Colonic mucosa (tissue), 4 donors: Measurements from ENCODE around the gene TMPRSS2. TPM values are rescaled to one million over a fixed set of nuclear protein-coding genes. Genes with fewer than 3 reads are reported as not detected.

ENCODE experiments used
- DNase-seq: peaks from one replicate; pipeline ENCODE4 v3.0.0-alpha.2; 2020
- H3K27ac ChIP-seq: fragments of 200-600 bp; one replicate; pipeline ENCODE4 v1.8.0; 2021
- H3K27me3 ChIP-seq: fragments of 200-600 bp; one replicate; pipeline ENCODE4 v1.8.0; 2021
- H3K36me3 ChIP-seq: fragments of 200-600 bp; one replicate; pipeline ENCODE4 v1.8.0; 2021
- H3K4me1 ChIP-seq: fragments of 200-600 bp; one replicate; pipeline ENCODE4 v1.8.0; 2021; ENCODE audit warnings: mild to moderate bottlenecking
- H3K4me3 ChIP-seq: fragments of 200-600 bp; one replicate; pipeline ENCODE4 v1.8.0; 2021
- H3K9ac ChIP-seq, 2 donors: one replicate each; pipeline ENCODE4 v1.7.0; 2013; ENCODE audit warnings: control low read depth in 2 of 2, low read depth in 2 of 2, low read length in 2 of 2
- H3K9me3 ChIP-seq: fragments of 200-600 bp; one replicate; pipeline ENCODE4 v1.8.0; 2021
- intact Hi-C: fragments of 100-400 bp; cut with DNase I; formaldehyde crosslinking; loops from one replicate; pipeline ENCODE4 v1.14.1; 2022
- total RNA-seq, 2 donors: library from RNA; stranded (reverse); fragmentation: NEBNext Ultra II Directional in 1 of 2; extraction: Animal tissue kit (Norgen Biotek cat#: 25700) in 1 of 2; gene quantifications; one replicate each; pipeline ENCODE4 v1.2.1, GENCODE V29; 2021
- TF ChIP-seq, protein P1 (sequence below): fragments of 200-600 bp; IDR thresholded peaks from one replicate; pipeline ENCODE4 v1.8.0; 2022; ENCODE audit warnings: antibody characterized with exemption, mild to moderate bottlenecking
- donor health status: healthy.
- donor health status: DM: no; HTN: no; CAD: no.
- donor health status: DM: no; HTN: no; CAD: no.

Gene TMPRSS2
- total RNA-seq, 2 donors from 2014 or later, result 261 to 408 TPM

DNA sequence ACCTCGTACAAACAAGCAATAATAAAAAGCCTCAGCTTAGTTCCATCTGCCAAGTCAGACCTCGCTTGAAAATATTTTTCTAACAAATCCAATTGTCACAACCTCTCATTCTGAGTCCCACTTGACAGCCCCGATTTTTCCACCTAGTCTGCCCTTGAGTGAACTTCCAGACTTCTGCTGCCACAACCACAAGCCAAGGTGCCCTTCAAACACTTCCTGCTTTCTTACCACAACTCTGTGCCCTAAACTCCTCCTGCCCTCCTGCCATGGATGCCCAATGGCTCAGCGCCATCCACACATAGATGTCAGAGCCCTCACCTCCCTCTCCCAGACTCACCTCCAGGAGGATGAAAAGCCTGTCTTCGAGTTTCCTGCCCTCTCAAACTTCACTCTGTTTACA is 3.9 kb downstream of the TMPRSS2 start:
- Histone ChIP-seq H3K4me3 (peak overlapping the region; percentile 68), H3K27me3 (peaks cover 10% of the 10 kb centered on the region), H3K4me1 (no peaks in the 10 kb centered on the region), H3K27ac (peak overlapping the region; percentile 94), H3K9me3 (no peaks in the 10 kb centered on the region), H3K36me3 (no peaks in the 10 kb centered on the region), H3K9ac (peak overlapping the region; percentile 64 to 83)
- no peak for DNase-seq
- intact Hi-C loops, result no loop called here
- TF ChIP-seq, protein P1, sequence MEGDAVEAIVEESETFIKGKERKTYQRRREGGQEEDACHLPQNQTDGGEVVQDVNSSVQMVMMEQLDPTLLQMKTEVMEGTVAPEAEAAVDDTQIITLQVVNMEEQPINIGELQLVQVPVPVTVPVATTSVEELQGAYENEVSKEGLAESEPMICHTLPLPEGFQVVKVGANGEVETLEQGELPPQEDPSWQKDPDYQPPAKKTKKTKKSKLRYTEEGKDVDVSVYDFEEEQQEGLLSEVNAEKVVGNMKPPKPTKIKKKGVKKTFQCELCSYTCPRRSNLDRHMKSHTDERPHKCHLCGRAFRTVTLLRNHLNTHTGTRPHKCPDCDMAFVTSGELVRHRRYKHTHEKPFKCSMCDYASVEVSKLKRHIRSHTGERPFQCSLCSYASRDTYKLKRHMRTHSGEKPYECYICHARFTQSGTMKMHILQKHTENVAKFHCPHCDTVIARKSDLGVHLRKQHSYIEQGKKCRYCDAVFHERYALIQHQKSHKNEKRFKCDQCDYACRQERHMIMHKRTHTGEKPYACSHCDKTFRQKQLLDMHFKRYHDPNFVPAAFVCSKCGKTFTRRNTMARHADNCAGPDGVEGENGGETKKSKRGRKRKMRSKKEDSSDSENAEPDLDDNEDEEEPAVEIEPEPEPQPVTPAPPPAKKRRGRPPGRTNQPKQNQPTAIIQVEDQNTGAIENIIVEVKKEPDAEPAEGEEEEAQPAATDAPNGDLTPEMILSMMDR, result no peak

- Histone ChIP-seq H3K9me3 (no peaks in the 10 kb centered on the region), H3K9ac (peak overlapping the region in 1 of 2 donors; percentile 83), H3K4me3 (peak overlapping the region; percentile 68), H3K36me3 (no peaks in the 10 kb centered on the region), H3K4me1 (peaks cover 3% of the 10 kb centered on the region), H3K27ac (peak overlapping the region; percentile 94), H3K27me3 (peaks cover 8% of the 10 kb centered on the region)
- TF ChIP-seq, protein P1, result no peak
- no peak for DNase-seq
- intact Hi-C loops, result no loop called here
Observed at GRCh38 chr21:41503331-41503730, 4.6 kb downstream of the TMPRSS2 start.

GRCh38 chr21:41501919-41502318 is 6.0 kb downstream of the TMPRSS2 start:
- Histone ChIP-seq H3K4me1 (peaks cover 4% of the 10 kb centered on the region), H3K9me3 (no peaks in the 10 kb centered on the region), H3K36me3 (no peaks in the 10 kb centered on the region), H3K9ac (peak overlapping the region in 1 of 2 donors; percentile 73), H3K27ac (peak overlapping the region; percentile 94), H3K27me3 (no peaks in the 10 kb centered on the region), H3K4me3 (no peak overlapping the region)
- TF ChIP-seq, protein P1, result no peak
- no peak for DNase-seq
- intact Hi-C loops, result no loop called here

DNA sequence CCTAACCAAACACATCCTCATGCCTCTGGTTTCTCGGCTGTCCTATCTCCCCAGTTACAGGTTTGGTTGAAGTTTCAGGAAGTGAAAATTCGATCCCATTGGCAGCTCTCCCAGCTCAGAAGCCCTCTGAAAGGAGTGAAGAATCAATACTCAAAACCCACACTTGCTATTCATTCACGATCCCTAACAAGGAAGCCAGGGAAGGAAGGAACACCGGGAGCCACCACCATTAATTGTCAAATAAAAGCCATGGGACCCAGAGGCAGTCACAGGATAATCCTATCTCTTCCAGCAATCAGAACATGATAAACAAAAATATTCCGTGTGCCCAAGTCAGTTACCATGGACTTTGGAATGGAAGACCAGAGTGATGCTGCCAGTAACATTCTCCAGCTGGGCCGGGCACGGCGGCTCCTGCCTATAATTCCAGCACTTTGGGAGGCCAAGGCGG is 7.0 kb downstream of the TMPRSS2 start:
- no peaks in the 10 kb centered on the region for H3K36me3 ChIP-seq
- H3K9ac ChIP-seq, result peak overlapping the region in 1 of 2 donors; percentile 83
- no peaks in the 10 kb centered on the region for H3K27me3 ChIP-seq
- H3K4me1 ChIP-seq, result peaks cover 4% of the 10 kb centered on the region
- TF ChIP-seq, protein P1, result no peak
- H3K4me3 ChIP-seq, result no peak overlapping the region
- intact Hi-C loops, result no loop called here
- peak; percentile 79 for DNase-seq
- peak overlapping the region; percentile 94 for H3K27ac ChIP-seq
- H3K9me3 ChIP-seq, result no peaks in the 10 kb centered on the region

DNA sequence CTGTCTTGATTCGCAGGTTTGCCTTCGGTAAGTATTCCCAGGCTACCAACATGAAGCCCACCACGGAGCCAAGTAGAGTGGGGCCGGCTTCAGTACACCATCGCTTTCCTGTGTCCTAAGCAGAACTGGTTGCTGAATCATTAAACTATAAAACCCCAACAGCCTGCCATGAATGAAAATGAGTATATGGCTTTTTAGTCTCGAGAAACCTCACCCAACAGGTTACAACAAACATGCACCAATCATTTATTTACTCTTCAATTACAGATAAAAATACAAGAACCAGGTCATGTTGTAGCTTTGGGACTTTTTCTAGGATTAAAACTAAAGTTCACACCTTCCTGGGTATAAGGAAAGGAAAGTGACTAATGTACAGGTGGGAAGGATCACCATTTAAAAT is 7.6 kb downstream of the TMPRSS2 start:
- intact Hi-C loops, result no loop called here
- H3K36me3 ChIP-seq, result no peaks in the 10 kb centered on the region
- peak overlapping the region; percentile 94 for H3K27ac ChIP-seq
- H3K4me3 ChIP-seq, result no peak overlapping the region
- no peaks in the 10 kb centered on the region for H3K9me3 ChIP-seq
- TF ChIP-seq, protein P1, result no peak
- no peak for DNase-seq
- no peaks in the 10 kb centered on the region for H3K27me3 ChIP-seq
- peak overlapping the region in 1 of 2 donors; percentile 83 for H3K9ac ChIP-seq
- peaks cover 4% of the 10 kb centered on the region for H3K4me1 ChIP-seq
